Measurements from ENCODE around the gene CNTNAP2. TPM values are rescaled to one million over a fixed set of nuclear protein-coding genes. Genes with fewer than 3 reads are reported as not detected.

CNTNAP2 gene
- total and polyA plus RNA-seq, 2 of the 4 experiments (the other 2 are of a cell fraction) = not detected

- TF ChIP-seq ELK1 (IDR thresholded peaks at IDR 0.05; ENCODE audit: borderline replicate concordance, low read depth, low read length) (no peak), MXI1 (IDR thresholded peaks at IDR 0.05; ENCODE audit: borderline replicate concordance, low read depth, low read length) (no peak), CEBPB (IDR thresholded peaks at IDR 0.05; ENCODE audit: low read depth, low read length) (no peak)
- ChIA-PET POLR2A (ENCODE audit: unreplicated experiment) (no interaction called here), CTCF (no interaction called here)
- Histone ChIP-seq H3K14ac (replicated peaks; ENCODE audit: low read depth, low read length) (no peak overlapping the region), H2AFZ (replicated peaks; ENCODE audit: low read length, poor library complexity) (no peak overlapping the region), H3K4ac (ENCODE audit: low read depth, low read length) (no peak overlapping the region), H4K20me1 (ENCODE audit: insufficient read depth, low read length) (no peaks in the 10 kb centered on the region), H3K9me3 (ENCODE audit: control insufficient read depth, insufficient read depth, low read length) (no peaks in the 10 kb centered on the region; the same call in 1 of the 2 replicates), H4K5ac (ENCODE audit: low read depth, low read length) (no peak overlapping the region), H2BK120ac (ENCODE audit: low read depth, low read length) (no peak overlapping the region), H2AK9ac (replicated peaks; ENCODE audit: low read depth, low read length, poor library complexity) (no peak overlapping the region), H3K36me3 (ENCODE audit: control insufficient read depth, insufficient read depth, low read length) (no peaks in the 10 kb centered on the region), H3K9ac (ENCODE audit: low read depth, low read length) (no peak overlapping the region), H2AK5ac (ENCODE audit: low read depth, low read length) (no peak overlapping the region), H3K23ac (ENCODE audit: low read depth, low read length) (no peak overlapping the region), H3K56ac (ENCODE audit: extremely low read depth, insufficient read depth, low read length) (no peak overlapping the region), H2BK20ac (ENCODE audit: low read depth, low read length) (no peak overlapping the region), H3K4me1 (ENCODE audit: control insufficient read depth, insufficient read depth, low read length) (no peaks in the 10 kb centered on the region), H4K8ac (ENCODE audit: low read depth in 2 of 2, low read length in 2 of 2) (no peak overlapping the region), H3K27me3 (ENCODE audit: control insufficient read depth, insufficient read depth, low read length) (no peaks in the 10 kb centered on the region), H3K27ac (ENCODE audit: insufficient read depth, low read length) (no peak overlapping the region), H3K9me1 (ENCODE audit: insufficient read depth, low read length) (no peaks in the 10 kb centered on the region), H2BK15ac (ENCODE audit: low read depth, low read length) (no peak overlapping the region), H3K79me1 (ENCODE audit: low read depth in 1 of 2, low read length in 2 of 2) (no peaks in the 10 kb centered on the region), H2BK5ac (ENCODE audit: low read depth, low read length, poor library complexity, severe bottlenecking) (no peak overlapping the region), H4K91ac (ENCODE audit: insufficient read depth, low read depth, low read length) (no peak overlapping the region), H3K18ac (ENCODE audit: low read depth, low read length) (no peak overlapping the region), H3K4me2 (ENCODE audit: low read depth, low read length) (no peak overlapping the region), H3K4me3 (ENCODE audit: insufficient read depth, low read depth, low read length) (no peak overlapping the region)
- no CpG with 5 or more reads among the region's 3 CpGs for WGBS, 2 experiments (ENCODE audit: extremely low coverage in 2 of 2, insufficient read length in 1 of 2)
- dilution Hi-C loops (cut with HindIII; ENCODE audit: low sequenced_read_pairs, unreplicated experiment) (no loop called here), in situ Hi-C loops (cut with MboI; ENCODE audit: low sequenced_read_pairs) (no loop called here), intact Hi-C loops (cut with micrococcal nuclease) (no loop called here)
- no peak for DNase-seq
- no peak for ATAC-seq (ENCODE audit: low read depth)
- BruUV-seq (replicated peaks) = no TSS peak
Observed at GRCh38 chr7:147653456-147653855, 1536.9 kb downstream of the CNTNAP2 start.
